OCI-LY7 (cell line): ENCODE results near the gene SIVA1.

Experiments used
- EZH2phosphoT487 ChIP-seq: fragments of 200-600 bp; sonication (generic); IDR thresholded peaks from 2 replicates; pipeline ENCODE4 v1.6.1; 2018; ENCODE audit warnings: low read depth, borderline replicate concordance, mild to moderate bottlenecking, mixed run types, antibody characterized with exemption, low read length, moderate library complexity, mixed read lengths
- TF ChIP-seq, protein P1 (sequence below): fragments of 200-600 bp; sonication (generic); conservative IDR thresholded peaks from 2 replicates; pipeline ENCODE4 v1.5.1; 2014; ENCODE audit warnings: mild to moderate bottlenecking, antibody characterized with exemption, low read length, moderate library complexity, mixed read lengths

- TF ChIP-seq, protein P1, sequence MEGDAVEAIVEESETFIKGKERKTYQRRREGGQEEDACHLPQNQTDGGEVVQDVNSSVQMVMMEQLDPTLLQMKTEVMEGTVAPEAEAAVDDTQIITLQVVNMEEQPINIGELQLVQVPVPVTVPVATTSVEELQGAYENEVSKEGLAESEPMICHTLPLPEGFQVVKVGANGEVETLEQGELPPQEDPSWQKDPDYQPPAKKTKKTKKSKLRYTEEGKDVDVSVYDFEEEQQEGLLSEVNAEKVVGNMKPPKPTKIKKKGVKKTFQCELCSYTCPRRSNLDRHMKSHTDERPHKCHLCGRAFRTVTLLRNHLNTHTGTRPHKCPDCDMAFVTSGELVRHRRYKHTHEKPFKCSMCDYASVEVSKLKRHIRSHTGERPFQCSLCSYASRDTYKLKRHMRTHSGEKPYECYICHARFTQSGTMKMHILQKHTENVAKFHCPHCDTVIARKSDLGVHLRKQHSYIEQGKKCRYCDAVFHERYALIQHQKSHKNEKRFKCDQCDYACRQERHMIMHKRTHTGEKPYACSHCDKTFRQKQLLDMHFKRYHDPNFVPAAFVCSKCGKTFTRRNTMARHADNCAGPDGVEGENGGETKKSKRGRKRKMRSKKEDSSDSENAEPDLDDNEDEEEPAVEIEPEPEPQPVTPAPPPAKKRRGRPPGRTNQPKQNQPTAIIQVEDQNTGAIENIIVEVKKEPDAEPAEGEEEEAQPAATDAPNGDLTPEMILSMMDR = no peak
- no peak for TF ChIP-seq EZH2phosphoT487
Measured at GRCh38 chr14:104714066-104714465, 38.9 kb upstream of the SIVA1 start.
